HG03378 (cell line): ENCODE data around the gene C11orf68.

Experiments
- ATAC-seq: cut with Tn5 transposase; IDR thresholded peaks from one replicate; pipeline ENCODE4 v1.9.1; 2021; ENCODE audit warnings: mild to moderate bottlenecking, moderate library complexity; ENCODE audit not compliant: unreplicated experiment

C11orf68 gene

DNA sequence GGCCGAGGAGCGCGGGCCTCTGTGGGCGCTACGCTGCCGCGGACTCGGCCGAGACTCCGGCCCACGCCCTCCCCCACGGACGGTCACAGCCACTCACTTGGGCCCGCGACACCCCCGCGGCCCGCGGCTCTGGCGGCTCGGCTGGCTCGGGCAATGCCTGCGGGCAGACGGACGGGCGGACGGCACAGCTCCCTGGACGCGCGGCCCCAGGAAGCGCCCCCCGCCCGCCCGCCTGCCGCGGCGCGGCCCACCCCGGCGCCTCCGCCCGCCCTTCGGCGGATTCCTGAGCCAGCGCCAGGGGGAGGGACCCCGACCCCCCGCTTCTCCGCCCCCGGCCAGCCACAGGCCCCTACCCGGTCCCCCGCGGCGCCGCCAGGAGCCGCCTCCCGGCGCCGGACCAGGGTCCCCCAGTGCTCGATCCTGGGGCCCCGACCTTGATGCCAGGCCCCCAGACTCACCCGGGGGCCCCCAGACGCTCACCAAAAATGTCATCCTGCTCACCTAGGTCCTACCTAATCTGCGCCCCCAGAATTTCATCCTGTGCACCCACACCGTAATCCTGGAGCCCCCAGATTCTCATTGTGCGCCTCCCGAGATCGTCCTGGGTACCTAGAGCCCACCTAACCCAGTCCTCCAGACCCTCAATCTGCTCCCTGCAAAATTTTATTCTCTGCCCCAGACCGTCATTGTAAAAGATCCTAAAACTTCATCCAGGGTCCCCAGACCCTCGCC lies 46.1 kb downstream of the C11orf68 start, which contains the start of gene EFEMP2:
EFEMP2 (minus strand) TSS at position 215 of the 732 bp plus-strand sequence. CDS start 446 bp downstream, outside the sequence.
- no peak for ATAC-seq

DNA sequence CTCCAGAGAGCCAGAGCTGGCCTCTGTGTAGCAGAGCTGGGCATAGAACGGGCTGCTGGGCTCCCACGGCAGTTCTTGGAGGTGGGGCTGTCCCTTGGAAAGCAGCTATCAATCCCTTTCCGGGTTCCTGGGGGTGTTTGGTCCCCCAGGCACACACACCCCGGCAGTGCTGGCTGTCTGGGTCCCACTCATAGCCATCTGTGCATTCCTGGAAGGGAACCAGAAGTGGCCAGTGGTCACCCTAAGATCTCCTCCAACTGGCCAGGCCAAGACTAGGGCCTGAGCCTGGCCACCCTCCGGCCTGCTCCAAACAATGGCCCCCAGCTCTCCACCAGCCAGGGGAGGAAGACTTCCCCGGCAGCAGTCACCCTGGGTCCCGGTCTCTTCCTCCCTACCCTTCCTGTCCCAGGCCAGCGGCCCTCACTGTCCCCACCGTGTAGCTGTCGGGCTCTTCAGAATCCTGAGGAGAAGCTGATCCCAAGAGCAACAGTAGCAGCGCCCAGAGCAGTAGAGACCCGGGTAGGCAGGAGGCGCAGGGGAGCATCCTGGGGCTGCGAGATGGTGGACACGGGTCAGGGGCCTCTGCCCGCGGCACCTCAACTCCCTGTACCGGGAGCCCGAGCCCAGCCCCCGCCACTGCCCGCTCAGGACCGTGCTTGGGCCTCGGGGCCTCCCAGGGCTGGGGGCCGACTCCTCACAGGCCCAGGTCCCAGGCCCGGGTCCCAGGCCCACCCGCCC lies 46.9 kb downstream of the C11orf68 start:
- ATAC-seq, result no peak

DNA sequence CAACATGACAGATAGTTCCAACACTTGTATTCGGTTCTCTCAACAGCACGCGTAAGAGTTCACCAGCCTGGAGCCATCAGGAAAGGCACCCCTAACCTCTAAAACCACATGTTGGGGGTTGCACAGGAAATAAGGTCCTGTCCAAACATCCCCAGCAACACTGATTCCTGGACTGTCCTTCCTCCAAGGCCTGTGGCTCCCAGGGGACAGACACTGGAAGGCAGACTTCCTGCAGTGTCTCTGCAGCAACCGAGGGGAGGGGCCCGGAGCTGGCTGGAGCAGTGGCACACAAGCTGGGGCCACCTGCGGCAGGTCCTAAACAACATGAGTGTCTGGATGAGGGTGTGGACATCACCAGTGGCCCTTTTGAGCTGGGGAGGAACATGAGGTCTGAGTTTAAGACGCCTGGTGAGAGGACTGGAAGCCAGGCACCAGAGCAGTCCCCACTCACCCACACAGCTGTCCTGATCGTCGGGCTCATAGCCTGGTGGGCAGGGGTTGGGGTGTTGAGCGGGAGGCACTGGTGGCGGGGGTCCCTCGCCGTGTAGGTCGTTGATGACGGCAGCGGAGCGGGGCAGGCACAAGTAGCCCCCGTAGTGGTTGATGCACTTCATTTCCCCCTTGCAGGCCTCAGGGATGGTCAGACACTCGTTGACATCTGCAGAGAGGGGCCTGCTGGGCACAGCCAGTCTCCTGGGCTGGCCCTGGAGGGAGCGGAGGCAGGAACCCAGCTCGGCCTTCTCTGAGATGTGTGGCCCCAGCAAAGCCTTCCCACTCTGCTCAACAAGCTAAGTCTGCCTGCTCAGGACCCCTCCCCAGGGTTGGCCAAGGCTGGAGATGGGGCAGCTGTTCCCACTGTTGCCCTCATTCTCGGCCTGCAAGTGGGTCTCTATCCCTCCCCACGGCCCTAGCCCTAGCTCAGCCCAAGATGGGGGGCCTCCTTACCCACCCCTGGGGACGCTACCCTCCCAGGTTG lies 47.9 kb downstream of the C11orf68 start:
- ATAC-seq, result no peak

DNA sequence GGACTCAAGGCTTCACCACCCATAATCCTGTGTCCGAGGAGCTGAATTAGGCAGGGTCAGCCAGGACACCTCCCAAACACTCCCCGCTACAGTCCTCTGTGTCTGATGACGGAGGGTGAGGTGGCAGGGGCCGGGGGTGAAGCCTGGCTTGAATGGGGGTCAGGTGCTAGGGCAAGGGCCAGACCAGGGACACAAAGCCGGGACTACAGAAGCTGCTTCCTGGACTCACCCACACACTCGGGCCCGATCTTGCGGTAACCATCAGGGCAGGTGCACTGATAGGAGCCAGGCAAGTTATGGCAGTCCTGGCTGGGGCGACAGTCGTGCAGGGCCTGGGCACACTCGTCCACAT lies 48.6 kb downstream of the C11orf68 start:
- ATAC-seq, result no peak

DNA sequence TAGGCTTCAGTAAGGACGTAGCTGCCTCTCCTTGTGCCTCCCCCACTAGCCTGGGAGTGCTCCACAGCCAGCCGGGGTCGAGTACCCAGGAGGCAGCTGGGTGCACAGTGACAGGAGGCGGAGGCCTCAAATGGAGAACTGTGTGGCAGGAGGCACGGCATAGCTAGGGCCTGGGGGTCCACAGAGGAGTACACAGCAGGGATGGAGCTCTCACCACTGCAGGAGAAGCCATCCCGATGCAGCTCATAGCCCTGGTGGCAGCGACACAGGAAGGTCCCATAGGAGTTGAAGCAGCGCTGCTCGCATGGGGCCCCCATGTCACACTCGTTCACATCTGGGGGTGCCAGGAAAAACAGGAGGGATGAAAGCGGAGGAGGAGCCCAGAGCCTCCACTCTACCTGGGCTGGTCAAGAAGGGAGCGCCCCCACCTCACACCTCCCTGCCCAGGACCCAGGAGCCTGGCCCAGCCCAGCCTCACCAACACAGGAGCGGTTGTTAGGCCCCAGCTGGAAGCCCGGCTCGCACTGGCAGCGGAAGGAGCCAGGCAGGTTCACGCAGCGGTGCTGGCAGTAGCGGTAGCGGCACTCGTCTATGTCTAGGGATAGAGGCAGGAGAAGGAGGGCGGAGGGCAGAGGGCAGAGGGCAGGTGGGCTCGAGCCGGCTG lies 49.1 kb downstream of the C11orf68 start:
- ATAC-seq, result no peak

DNA sequence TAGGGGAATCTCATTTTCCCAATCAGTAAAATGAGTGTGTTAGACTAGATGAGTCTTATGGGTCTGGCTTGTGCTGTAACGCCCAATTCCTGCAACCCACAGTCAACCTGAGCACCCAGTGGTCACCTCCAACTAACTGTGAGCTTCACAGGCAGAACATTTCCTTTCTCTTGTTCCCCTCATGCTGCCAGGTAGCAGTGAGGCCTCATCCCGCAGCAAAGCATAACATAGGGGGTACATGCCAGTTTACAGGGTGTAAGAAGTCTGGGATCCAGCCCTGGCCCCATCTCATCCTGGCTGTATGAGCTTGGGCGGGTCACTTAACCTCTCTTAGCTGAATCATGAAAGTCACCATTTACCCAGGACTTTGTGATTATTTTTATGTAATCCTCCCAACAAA lies 50.0 kb downstream of the C11orf68 start:
- ATAC-seq, result no peak

DNA sequence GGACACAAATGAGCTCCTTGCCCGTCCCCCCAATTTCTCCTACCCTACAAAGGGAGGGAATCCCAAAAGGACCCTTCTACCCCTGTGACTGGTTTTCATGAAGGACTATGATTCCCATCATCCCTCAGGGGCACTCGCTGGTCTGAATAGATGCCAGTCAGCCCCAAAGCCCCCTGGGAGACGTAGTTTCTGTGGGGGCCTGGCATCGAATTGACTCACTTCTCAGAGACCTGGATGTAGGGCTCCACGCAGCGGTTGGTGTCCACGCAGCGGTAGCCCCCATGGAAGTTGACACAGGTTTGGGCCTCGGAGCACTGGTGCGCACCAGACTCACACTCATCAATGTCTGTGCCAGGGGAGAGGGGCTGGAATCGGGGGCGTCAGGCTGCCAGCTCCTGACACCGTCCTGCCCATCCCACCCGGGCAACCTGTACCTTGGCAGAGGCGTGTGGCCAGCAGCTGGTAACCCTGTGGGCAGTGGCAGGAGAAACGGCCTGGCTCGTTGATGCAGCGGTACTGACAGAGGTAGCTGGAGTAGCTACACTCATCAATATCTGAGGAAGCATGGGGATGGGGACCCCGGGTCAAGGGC lies 50.7 kb downstream of the C11orf68 start:
- no peak for ATAC-seq

DNA sequence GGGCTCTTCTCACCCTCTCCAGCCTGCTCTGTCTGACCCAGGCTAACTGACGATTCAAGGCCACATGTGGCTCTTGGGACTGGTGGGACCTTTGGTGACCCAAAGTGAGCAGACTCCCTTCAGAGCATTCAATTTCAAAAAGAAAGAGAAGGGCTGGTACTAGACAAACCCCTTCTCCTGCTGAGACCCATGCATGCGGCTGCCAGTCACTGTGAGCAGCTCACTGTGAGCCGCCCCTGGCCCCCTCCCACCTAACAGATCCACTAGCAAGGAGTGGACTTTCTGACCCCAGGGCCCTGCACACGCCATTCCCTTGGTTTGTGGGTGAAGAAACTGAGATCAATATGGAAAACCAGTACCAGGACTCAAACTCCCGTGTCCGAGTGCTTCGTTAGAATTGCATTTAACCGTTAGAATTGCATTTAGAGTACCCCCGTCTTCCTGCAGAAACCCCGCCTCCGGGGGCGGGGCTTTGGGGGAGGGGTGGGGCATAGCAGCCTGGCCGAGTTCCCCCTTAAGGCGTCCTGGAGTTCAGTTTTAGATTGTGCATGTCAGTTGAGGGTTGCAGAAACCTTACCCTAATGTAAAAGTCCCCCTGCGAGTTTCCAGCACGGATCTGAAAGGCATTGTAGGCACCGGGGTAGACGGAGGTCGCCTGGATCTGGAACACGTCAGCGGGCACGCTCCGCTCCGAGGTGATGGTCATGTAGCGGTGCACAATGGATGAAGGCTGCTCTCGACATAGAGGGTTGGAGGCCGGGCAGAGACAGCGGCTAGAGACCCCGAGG lies 51.4 kb downstream of the C11orf68 start:
- no peak for ATAC-seq
